OCI-M2 (cell line): ENCODE results near the gene CDK4.

Experiments
- DNase-seq: peaks from one replicate; lab custom pipeline; 2025; ENCODE audit not compliant: unreplicated experiment; lab: John Stamatoyannopoulos, UW

The CDK4 gene

DNA sequence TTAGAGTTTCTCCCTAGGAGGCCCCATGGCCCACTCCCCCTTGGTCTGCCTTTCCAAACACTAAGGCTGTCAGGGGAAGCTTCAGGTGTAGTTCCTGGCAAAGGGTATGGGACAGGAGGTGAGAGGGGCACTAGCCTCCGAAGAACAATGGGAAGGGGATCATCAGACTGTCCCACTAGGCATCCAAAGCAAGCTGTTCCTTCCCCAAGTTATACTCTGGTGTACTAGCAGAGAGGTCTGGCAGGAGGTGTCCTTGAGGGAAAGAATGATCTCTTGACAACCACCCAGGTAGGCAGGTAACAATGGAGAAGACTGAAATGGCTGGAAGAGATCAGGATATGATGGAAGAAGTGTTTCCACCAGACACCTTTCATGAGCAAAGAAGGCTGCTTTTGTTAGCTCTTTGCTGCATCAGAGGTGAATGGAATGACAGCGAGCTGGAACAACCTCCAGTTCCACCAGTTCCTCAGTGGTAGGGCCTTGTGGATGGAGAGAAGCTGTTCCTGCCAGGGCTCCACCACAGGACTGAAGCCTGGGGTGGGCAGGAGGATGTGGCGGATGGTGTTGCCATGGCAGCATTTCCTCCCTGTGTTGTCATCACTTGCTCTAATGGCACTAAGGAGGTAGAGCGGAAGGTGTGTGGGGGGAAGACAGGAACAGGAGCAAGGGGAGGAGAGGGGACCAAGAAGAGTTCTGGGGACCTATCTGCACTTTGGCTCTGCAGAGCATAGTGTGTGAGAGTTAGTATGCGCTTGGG lies 11.3 kb downstream of the CDK4 start:
- DNase-seq = no peak

DNA sequence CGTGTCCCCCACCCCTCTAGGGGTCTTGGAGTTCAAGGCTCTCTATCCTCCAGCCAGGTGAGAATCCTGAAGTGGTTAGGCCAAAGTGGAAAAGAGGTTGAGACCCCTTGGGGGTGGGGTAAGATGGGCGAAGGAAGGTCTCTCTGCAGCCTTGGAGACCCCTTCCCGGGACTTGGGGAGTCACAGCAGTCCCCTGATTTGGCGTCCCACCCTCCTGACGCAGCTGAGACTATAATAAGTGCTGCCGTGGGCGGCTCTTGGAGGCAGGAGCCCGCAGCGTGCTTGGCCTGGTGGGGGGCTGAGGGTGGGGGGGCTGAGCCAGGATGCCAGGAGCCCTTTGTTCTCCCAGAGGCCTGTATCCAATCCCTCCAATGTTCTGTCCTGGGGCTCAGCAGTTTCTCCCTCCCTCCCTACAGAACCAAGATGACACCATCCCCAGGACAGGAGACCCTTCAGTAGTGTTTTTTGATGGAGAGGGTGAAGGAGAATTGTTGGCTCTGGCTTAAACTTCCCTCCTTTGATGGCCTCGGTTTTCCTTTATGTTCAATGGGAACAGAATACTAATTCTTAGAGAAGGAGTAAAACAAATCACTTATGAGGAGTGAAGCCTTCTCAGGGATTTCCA lies 12.1 kb downstream of the CDK4 start:
- DNase-seq = no peak

DNA sequence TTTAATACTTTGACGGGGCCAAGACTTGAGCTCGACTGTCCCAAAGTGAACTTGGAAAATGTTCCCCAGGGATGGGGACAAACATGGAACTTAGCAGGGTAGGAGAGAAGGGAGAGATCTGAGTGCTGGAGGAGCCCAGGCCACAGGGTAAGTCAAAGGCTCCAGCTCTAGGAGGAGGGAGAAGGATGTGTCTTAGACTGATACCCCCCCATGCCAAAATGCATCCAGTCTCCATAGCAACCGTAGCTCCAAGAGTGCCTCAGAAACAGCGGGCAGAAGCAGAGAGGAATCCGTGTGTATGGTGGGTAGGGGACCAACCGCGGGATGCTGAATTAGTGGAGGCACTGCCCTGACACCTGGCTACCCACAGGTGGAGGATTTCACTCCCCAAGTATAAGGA lies 12.7 kb downstream of the CDK4 start:
- DNase-seq = no peak

DNA sequence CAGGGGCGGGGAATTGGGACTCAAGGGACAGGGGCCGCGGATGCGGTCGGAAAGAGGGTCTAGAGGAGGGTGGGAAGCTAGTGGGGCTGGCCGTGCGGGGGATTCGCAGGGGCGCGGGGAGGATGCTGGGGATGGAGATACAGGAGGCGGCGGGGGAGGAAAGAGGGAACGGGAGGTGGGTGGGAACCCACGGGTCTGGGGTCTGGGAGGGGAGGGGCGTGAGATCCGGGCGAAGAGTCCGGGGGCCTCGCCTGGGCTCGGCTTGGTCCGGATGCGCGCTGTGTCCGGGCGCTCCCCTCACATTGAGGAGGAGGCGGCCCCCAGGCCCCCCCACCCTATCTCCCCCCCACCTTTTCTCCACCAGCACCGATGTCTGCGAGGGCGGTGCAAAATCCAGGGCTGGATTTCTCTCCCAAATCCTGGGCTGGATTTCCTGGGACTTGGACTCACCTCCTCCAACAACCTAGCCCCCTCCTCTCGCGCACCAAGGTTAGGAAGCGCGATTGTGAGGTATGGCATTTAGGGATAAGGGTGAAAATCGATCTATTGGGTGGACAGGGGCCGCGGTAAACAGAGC lies 13.4 kb downstream of the CDK4 start, which contains the start of gene AGAP2:
Gene AGAP2 (minus strand): TSS at position 82 of the 577 bp plus-strand sequence. CDS start 496 bp downstream, outside the sequence.
- DNase-seq = no peak

DNA sequence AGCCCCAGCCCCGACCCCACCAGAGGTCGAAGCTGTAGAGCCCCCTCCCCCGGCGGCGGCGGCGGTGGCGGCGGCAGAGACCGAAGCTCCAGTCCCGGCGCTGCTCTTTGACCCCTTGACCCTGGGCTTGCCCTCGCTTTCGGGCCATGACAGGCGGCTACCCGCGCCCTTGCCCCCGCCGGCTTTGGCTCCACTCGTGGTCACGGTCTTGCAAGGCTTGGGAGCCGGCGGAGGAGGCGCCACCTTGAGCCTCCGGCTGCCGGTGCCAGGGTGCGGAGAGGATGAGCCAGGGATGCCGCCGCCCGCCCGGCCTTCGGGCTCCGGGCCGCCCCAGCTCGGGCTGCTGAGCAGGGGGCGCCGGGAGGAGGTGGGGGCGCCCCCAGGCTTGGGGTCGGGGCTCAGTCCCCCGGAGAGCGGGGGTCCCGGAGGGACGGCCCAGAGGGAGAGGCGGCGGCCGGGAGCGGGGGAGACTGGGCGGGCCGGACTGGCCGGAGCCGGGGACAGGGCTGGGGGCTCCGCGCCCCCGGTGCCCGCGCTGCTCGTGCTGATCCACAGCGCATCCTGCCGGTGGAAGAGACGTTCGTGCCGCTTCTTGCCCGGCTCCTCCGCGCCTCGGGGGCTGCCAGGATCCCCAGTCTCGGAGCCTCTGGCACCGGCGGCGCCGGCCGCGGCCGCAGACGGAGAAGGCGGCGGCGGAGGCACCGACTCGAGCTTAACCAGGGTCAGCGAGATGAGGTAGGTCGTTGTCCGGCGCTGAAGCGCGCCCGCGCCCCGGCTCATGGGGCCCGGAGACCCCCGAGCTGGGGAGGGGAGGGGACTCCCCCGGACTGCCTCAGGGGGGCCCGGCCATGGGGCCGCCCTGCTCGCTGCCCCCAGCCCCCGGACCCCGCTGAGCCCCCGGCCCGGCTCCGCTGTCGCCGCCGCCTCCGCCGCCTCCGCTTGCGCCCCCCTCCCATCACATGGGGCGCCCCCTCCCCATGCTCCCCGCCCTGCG lies 14.3 kb downstream of the CDK4 start:
- DNase-seq = no peak

DNA sequence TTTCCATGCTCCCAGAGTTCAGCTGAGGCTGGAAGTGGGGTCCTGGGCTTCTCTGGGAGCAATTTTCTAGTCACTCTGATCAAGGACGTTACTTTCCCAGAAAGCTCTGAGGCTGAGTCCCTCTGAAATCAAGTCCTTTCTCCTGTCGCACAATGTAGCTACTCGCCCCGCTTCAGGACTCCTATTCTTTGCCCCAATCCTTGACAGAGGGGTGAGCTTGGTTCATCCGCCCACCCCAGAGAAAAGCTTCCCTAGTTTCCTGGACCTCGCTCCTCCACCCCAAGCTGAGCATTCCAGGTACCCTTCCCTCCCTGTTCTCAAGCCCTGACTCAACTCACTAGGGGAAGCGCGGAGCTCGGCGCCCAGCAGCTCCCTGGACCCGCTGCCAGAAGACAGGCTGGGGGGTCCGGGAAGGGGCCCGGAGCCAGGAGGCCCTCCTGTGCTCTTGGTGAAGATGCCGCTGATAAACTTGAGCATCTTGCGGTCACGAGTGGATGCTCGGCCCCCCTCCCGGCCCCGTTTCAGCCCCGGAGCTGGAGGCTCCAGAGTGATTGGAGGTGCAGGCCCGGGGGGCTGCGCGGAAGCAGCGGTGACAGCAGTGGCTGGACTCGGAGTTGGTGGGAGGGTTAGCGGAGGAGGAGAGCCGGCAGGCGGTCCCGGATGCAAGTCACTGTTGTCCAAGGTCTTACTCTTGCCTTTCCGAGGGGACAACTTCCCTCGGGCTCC lies 15.2 kb downstream of the CDK4 start:
- no peak for DNase-seq

DNA sequence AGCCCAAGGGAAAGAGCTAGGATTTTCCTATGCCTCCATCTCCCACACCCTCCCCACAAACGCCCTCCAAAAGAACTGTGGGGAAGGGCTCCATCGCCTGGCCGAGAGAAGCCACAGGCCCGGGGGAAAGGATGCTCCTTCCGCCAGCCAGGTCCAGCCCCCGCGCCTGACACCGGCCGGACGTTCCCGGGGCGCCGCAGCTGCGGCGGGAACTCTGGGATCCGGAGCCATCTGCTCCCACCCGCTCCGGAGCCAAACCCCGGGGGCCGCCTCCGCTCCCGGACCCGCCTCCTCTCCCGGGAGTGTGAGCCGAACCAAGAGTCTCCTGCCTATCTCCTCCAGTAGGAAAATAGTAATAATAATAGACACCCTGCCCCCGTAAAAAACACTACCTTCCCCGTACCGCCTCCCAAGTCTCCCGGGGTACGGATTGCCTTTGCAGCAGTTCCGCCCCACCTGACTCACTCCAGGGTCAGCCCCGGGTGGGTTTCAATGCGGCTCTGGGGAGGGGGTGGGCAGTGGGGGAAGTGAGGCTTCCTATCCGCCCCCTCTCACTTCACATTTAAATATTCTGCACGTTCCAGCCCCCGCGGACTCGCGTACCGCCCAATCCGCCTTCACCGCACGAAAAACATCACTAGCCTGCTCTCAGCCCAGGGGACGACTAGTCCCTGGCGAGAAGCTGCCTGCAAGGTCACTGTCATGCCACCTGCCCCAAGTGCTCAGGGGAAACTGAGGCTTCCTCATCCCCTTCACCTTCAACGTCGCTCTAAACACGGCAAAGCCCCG lies 16.0 kb downstream of the CDK4 start:
- no peak for DNase-seq

DNA sequence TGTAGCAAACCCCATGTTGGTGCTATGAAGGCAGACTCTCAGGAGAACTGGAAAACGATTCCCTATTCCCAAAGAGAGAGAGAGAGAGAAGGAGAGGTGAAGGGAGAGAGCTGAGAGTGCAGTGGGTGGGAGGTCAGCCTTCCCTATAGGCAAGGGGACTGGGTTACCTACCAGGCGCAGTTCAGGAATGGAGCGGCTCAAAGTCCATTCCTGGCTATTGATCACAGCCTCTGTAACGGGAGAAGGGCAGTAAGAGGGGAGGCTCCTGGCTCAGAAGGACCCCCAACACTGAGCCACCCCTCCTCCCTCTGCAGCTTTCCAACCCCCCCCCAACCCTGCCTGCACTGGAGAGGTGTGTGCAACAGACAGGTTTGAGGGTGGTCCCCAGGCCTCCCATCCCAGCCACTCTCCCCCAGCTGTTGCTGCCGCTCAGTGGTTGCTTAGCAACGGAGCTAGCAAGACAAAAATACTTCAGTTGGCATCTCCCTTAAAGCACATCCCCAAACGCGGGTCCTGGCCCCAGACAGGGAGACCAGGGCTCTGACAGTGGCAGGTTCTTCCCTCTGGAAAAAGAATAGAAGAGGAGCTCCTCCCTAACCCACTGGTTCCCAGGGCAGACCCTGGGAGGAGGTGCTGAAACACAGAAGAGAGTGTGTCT lies 16.8 kb downstream of the CDK4 start:
- DNase-seq = no peak

DNA sequence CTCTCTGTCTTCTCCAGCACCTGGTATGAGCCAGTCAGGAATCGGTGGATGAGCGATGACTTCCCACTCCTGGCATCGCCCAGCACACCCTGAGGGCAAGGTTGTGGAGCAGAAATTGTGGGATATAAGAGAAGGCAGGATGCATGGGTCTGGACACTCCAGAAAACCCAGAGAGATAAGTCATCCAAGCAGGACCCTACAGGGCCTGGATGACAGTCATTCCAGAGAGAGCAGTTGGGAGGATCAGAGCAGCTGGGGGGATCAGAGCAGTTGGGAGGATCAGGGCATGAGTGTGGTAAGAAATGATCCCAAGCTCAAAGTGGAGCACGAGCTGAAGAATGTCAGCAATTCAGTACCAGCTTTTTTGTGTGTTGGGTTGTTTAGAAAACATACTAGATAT lies 17.5 kb downstream of the CDK4 start:
- DNase-seq = no peak

DNA sequence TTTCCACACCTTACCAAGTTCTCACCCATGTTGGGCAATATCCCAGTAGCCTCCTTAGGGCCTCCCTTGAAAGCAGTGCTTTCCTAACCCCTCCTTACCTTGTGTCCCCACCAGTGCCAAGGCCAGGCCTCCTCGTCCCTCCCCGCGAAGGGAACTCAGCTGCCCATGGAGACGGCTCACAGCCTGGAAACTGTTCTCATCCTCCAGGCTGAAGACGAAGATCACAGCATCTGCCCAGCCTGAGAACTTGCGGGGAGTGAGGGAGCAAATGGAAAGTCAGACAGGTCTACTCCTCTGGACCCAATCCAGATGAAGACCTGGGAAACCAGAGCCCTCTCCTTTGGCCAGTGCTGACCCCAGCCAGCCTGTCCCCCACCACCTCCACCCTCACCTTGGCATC lies 18.2 kb downstream of the CDK4 start:
- no peak for DNase-seq

DNA sequence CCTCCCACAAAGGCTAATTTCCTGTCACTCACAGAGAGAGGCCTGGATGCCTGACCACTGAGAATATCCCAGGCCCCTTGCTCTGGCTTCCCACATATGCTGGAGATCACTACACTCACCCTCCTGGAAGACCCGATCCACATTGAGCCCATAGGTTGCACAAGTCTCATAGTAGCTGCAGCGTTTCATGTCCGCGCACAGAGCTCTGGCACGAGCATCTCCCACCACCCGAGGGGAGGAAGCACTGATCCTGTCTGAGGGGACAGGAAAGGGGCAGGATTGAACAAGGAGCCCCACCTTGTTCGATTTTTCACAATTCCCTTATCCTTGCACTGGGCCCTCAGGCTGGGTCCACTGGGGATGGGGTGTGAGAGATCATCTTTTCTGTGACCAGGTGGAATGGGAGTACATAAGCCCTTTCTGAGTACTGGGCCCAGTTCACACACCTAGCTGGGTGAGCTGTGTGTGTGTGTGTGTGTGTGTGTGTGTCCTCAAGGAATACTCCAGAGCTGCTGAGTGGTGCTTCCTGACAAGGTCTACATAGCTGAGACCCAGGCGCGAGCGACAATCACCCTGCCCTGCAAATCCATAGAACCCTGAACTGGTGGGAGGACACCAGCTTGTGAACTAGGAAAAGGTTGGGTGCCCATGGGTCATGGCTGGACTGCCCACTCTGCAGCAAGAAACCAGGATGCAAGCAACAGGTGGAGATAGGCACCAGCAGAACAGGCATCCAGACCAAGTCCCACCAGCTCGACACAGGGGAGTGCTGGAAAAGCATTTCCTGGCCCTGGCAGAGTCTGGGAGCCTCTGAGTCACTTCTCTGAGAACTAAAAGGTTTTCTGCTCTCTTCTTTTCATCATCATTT lies 19.1 kb downstream of the CDK4 start:
- DNase-seq = no peak

DNA sequence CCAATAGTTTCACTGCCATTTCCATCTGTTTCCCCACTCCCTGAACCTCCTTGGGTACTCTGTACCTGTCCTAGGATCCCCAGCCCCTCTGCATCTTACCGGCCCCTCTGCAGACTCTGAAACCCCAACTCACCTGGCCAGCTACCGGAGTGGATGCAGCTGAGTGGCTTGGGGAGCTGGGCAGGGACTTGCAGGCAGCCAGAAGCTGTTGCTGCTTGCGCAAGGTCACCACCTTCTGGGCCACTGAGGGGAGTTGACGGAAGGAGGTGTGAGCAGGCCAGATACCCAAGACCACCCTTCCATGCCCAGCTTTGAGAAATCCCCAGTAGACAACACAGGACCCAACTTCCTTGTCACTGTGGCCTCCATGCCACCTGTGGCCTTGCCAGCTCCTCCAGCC lies 19.8 kb downstream of the CDK4 start:
- no peak for DNase-seq

DNA sequence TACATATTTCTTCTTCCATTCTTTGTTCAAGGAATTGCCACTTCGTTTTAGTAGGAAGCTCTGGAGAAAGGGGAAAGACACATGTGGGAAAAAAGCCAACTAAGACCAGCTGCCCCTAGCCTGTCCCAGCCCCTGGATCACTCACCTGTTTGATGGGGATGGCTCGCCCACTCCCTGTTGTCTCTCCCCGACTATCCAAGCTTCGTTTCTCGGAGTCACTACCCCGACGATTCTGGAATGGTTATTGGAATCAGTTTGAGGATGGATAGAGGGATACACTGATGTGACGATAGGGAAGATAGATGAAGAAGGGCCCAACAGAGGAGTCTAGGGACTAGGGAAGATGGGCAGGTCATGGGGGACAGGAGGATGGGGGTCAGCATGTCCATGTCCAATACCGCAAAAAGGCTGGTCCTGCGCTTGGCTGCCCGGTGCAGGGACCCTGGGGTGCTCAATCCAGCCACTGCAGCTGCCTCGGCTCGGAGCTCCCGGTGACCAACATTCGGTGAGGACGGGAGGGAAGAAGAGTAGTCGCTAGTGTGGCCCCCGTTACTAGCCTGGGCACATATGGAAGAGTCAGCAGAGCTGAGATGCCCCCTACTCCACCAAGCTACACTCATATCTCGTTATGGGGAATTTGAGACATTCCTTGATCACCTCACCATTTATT lies 20.6 kb downstream of the CDK4 start:
- no peak for DNase-seq

DNA sequence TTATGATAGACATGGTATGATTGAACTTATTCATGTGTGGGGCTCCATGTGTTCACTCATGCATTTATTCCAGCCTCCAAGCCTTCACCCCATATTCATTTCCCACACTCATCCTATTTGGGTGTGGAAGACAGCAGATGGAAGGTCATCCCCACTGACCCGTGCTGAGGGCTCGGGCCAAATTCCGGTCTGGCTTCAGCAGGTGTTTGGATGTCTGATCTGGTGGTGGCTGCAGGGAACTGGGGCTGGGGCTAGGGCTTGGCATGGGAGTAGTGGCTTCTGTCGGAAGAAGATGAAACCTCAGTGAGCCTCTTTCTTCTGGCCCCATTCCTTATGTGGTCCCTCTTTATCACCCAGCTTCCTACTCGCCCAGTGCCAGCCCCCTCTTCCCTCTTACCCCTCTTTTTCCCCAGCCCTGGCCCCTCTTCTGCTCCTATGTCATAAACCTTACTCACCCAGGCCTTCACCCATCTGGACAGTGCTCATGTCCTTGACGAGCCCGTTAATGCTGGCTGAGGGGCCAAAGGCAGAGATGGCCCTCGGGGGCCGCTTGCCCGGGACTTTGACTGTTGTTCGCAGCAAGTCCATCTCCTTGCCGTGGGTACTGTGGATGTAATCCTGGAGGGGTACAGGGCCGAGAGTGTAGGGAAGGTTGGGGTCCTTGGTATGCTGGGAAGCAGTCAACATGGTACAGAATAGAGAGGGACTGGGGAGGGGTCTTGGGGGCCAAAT lies 21.6 kb downstream of the CDK4 start:
- DNase-seq = no peak

DNA sequence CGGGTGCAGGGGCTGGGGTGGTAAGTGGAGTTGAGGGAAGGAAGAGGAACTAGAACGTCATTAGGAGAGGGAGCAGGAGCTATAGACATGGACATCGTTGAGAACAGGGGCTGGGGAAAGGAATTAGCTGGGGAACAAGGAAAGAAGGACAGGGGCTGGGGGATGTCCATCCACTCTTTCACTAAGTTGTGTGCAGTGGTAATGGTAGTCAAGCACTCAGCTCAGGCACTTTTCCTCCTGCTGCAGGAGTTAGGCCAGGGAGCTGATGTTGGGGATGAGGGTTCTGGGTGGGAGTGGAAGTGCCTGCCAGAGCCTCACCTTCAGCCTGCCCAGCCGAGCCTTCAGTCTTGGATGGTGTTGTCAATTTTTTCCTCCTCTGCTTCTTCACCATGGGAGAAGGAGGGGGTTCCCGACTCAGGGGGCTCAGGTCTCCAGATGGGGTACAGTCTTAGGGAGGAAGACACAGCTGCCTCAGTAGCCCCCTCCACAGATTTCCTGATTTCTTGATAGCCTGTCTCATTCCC lies 22.7 kb downstream of the CDK4 start:
- DNase-seq = no peak

DNA sequence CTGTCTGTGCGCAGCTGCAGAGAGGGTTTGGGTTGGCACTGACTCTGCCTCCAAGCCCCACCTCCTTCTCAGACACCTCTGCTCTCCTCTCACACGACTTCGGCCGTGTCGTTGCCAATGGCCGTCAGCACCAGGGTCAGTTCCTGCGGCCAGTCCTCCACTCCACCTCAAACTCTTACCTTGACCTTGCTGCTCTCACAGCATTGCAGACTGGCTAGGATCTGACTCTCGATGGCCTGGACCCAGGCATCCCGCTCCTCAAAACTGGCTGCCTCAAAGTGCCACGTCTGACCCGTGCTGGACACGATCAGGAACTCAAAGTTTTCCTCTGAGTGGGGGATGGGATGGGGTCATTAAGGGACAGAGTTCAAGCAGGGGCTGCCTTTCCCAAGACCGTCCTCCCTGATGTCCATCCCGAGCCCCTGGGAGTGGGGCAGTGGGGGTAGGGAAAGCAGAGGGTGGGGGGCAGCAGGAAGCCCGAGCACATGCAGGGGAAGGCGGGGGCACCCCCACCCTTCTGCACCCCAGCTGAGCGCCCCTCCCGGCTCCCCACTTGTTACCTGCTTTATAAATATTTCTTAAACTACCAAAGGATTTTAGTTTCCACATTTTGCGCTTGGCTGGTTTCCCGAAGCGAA lies 24.2 kb downstream of the CDK4 start:
- no peak for DNase-seq
